ENCODE data around the gene ZNF2. TPM values are rescaled to one million over a fixed set of nuclear protein-coding genes. Genes with fewer than 3 reads are reported as not detected.

Gene ZNF2
- total and polyA plus RNA-seq, 2 experiments from 2014 or later = 2.0 to 2.5 TPM

DNA sequence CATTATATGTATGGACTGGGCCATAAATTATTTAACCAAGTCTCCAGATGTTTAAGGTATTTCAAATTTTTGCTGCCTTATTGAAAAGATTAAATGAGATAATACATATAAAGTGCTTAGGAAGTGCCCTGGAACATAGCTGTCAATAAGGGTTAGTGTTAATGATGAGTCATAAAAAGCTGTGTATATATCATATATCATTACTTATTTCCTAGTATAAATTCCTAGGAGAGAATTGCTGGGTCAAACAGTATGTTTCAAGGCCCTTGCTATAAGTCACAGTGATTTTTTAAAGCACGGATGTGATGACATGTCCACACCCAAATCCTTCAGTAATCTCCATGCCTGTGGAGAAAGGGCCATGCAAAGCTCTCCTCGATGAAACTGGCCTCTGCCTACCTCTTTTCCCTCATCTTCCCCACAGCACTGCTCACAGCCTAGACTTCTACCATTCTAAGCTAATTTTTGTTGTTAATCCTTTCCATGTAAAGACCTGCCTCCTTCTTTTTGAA is 8.5 kb downstream of the ZNF2 start:
- H3K36me3 Mint-ChIP-seq (ENCODE audit: low read depth) = no peaks in the 10 kb centered on the region; the same call in 2 of the 3 replicates
- H3K4me1 ChIP-seq (ENCODE audit: insufficient read depth) = no peaks in the 10 kb centered on the region
- ATAC-seq = no peak

More for the DNA sequence above, 8.5 kb downstream of the ZNF2 start:
- TF ChIP-seq ZNF331 (CRISPR knock-in tag; IDR thresholded peaks at IDR 0.05; ENCODE audit: low read depth) = no peak
- TF ChIP-seq POLR2AphosphoS5 (IDR thresholded peaks at IDR 0.05; ENCODE audit: low read depth) = no peak
- TF ChIP-seq REST (IDR thresholded peaks at IDR 0.05; ENCODE audit: unreplicated experiment) = no peak
- TF ChIP-seq, protein P1, sequence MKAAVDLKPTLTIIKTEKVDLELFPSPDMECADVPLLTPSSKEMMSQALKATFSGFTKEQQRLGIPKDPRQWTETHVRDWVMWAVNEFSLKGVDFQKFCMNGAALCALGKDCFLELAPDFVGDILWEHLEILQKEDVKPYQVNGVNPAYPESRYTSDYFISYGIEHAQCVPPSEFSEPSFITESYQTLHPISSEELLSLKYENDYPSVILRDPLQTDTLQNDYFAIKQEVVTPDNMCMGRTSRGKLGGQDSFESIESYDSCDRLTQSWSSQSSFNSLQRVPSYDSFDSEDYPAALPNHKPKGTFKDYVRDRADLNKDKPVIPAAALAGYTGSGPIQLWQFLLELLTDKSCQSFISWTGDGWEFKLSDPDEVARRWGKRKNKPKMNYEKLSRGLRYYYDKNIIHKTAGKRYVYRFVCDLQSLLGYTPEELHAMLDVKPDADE (IDR thresholded peaks at IDR 0.05) = no peak
- no peak for TF ChIP-seq EZH2 (IDR thresholded peaks at IDR 0.05; ENCODE audit: low read depth, unreplicated experiment)
- no peak for TF ChIP-seq STAT1 (IDR thresholded peaks at IDR 0.05; ENCODE audit: unreplicated experiment)
- TF ChIP-seq ZNF114 (CRISPR knock-in tag; IDR thresholded peaks at IDR 0.05) = no peak
- TF ChIP-seq EZH2phosphoT487 (IDR thresholded peaks at IDR 0.05; ENCODE audit: unreplicated experiment) = no peak
- TF ChIP-seq CREB1 (CRISPR knock-in tag; IDR thresholded peaks at IDR 0.05; ENCODE audit: low read depth) = no peak
- no peak for TF ChIP-seq NANOG (IDR thresholded peaks at IDR 0.05; ENCODE audit: borderline replicate concordance)
- no peak for TF ChIP-seq ZNF462 (CRISPR knock-in tag; IDR thresholded peaks at IDR 0.05)
- Histone ChIP-seq H2AFZ (no peak overlapping the region), H3K27me3 (ENCODE audit: insufficient read depth) (no peaks in the 10 kb centered on the region), H3K4me2 (no peak overlapping the region), H3K27ac (ENCODE audit: low read depth) (no peak overlapping the region), H3K4me3 (no peak overlapping the region), H3K79me2 (replicated peaks; ENCODE audit: insufficient read depth) (no peaks in the 10 kb centered on the region), H4K20me1 (replicated peaks; ENCODE audit: insufficient read depth) (no peaks in the 10 kb centered on the region; the same call in 1 of the 2 replicates), H3K36me3 (ENCODE audit: insufficient read depth) (no peaks in the 10 kb centered on the region), H3F3A (replicated peaks; ENCODE audit: low read depth) (no peaks in the 10 kb centered on the region), H3K9me2 (ENCODE audit: insufficient read depth) (no peaks in the 10 kb centered on the region)
- no peak overlapping the region for H3K27ac Mint-ChIP-seq
- no peaks in the 10 kb centered on the region for H3K9me3 Mint-ChIP-seq
- DNase-seq (ENCODE audit: low spot score) = no peak
- no peak overlapping the region for H3K4me3 Mint-ChIP-seq
- H3K4me1 Mint-ChIP-seq = no peaks in the 10 kb centered on the region
- H3K27me3 Mint-ChIP-seq (ENCODE audit: insufficient read depth, low read depth, poor library complexity) = peaks cover 5% of the 10 kb centered on the region
